A673 (cell line): ENCODE measurements around the gene TNS4. TPM values are rescaled to one million over a fixed set of nuclear protein-coding genes. Genes with fewer than 3 reads are reported as not detected.

ENCODE experiments used
- BruUV-seq: library from RNA; stranded (reverse); fragments of 400-500 nt; replicated peaks from 2 replicates; lab custom pipeline; 2021; lab: Mats Ljungman, UMichigan
- CTCF ChIA-PET: fragments of 300-600 bp; sonication (Branson Sonifier 250); formaldehyde crosslinking; loops from one replicate; lab custom pipeline; 2022; ENCODE audit warnings: antibody characterized with exemption; lab: Charles Lee
- POLR2A ChIA-PET: fragments of 300-600 bp; sonication (Branson Sonifier 250); formaldehyde crosslinking; loops from one replicate; lab custom pipeline; 2022; ENCODE audit warnings: antibody characterized with exemption; ENCODE audit not compliant: low non-redundant PET; lab: Charles Lee
- DNase-seq: peaks from one replicate; pipeline ENCODE4 v3.0.0-alpha.2; 2015; ENCODE audit warnings: low spot score
- H3K27ac ChIP-seq: fragments of 200-600 bp; sonication (generic); 2 replicates; pipeline ENCODE4 v1.5.1; 2016; ENCODE audit warnings: mixed run types, low read depth, mild to moderate bottlenecking, mixed read lengths, antibody characterized with exemption, low read length; ENCODE audit not compliant: poor library complexity, severe bottlenecking
- H3K27me3 ChIP-seq: fragments of 200-600 bp; sonication (generic); replicated peaks from 2 replicates; pipeline ENCODE4 v1.6.1; 2017; ENCODE audit warnings: mixed run types, low read depth, mild to moderate bottlenecking, mixed read lengths, antibody characterized with exemption, low read length; ENCODE audit not compliant: insufficient read depth, poor library complexity
- H3K36me3 ChIP-seq: fragments of 200-600 bp; sonication (generic); 2 replicates; pipeline ENCODE4 v1.6.1; 2016; ENCODE audit warnings: mixed run types, mild to moderate bottlenecking, mixed read lengths, antibody characterized with exemption, low read length; ENCODE audit not compliant: insufficient read depth, poor library complexity, severe bottlenecking
- H3K4me1 ChIP-seq: fragments of 200-600 bp; sonication (generic); 2 replicates; pipeline ENCODE4 v1.6.1; 2017; ENCODE audit warnings: mixed run types, mild to moderate bottlenecking, mixed read lengths, antibody characterized with exemption, low read length; ENCODE audit not compliant: insufficient read depth, poor library complexity, severe bottlenecking
- H3K4me3 ChIP-seq: fragments of 200-600 bp; sonication (generic); 2 replicates; pipeline ENCODE4 v1.5.1; 2016; ENCODE audit warnings: low read depth, mixed run types, mild to moderate bottlenecking, mixed read lengths, low read length; ENCODE audit not compliant: poor library complexity, severe bottlenecking
- H3K9me3 ChIP-seq: fragments of 200-600 bp; sonication (generic); 2 replicates; pipeline ENCODE4 v1.6.1; 2016; ENCODE audit warnings: mixed run types, low read depth, mild to moderate bottlenecking, mixed read lengths, antibody characterized with exemption, low read length; ENCODE audit not compliant: poor library complexity, severe bottlenecking
- CTCF ChIP-seq: fragments of 300-800, 200-600 bp; sonication (generic); conservative IDR thresholded peaks from 2 replicates; pipeline ENCODE4 v1.5.1; 2017; ENCODE audit warnings: low read depth, mild to moderate bottlenecking, antibody characterized with exemption, low read length, moderate library complexity, mixed read lengths
- EZH2 ChIP-seq: fragments of 200-600 bp; sonication (generic); IDR thresholded peaks from 2 replicates; pipeline ENCODE4 v1.6.1; 2017; ENCODE audit warnings: borderline replicate concordance, low read depth, mild to moderate bottlenecking, mixed read lengths, antibody characterized with exemption, low read length; ENCODE audit not compliant: poor library complexity, severe bottlenecking
- intact Hi-C: fragments of 100-400 bp; cut with micrococcal nuclease; formaldehyde crosslinking; loops from one replicate; pipeline ENCODE4 v1.10.0; 2022; ENCODE audit not compliant: unreplicated experiment
- total RNA-seq: library from RNA; stranded (reverse); gene quantifications from 2 replicates; pipeline ENCODE4 v1.2.3, GENCODE V29; 2021

Gene TNS4
- total RNA-seq, 1 experiment from 2014 or later = not detected

GRCh38 chr17:40447148-40447644 is 54.2 kb downstream of the TNS4 start:
- H3K9me3 ChIP-seq = no peaks in the 10 kb centered on the region
- H3K36me3 ChIP-seq = no peaks in the 10 kb centered on the region
- H3K4me1 ChIP-seq = no peaks in the 10 kb centered on the region
- intact Hi-C loops = loop anchor here (10.0 kb wide), 1 partner anchor 88 kb away; no protein-coding TSS in a partner anchor
- no peaks in the 10 kb centered on the region for H3K27me3 ChIP-seq
- BruUV-seq = no TSS peak
- ChIA-PET CTCF (no interaction called here), POLR2A (no interaction called here)
- no peak overlapping the region for H3K4me3 ChIP-seq
- TF ChIP-seq CTCF (no peak), EZH2 (no peak)
- DNase-seq = no peak
- H3K27ac ChIP-seq = no peak overlapping the region

- no peaks in the 10 kb centered on the region for H3K27me3 ChIP-seq
- CTCF ChIA-PET = interaction anchor here (1.2 kb wide), 1 partner anchor 87 kb away, joined by 4 read pairs; no protein-coding TSS in a partner anchor
- H3K36me3 ChIP-seq = no peaks in the 10 kb centered on the region
- H3K4me1 ChIP-seq = no peaks in the 10 kb centered on the region
- no peak for DNase-seq
- no peak for TF ChIP-seq EZH2
- no peak for TF ChIP-seq CTCF
- no TSS peak for BruUV-seq
- POLR2A ChIA-PET = interaction anchor here (0.6 kb wide), 1 partner anchor 1242 kb away, joined by 9 read pairs; no protein-coding TSS in a partner anchor
- no peak overlapping the region for H3K27ac ChIP-seq
- intact Hi-C loops = loop anchor here (10.0 kb wide), 1 partner anchor 89 kb away; no protein-coding TSS in a partner anchor
- no peak overlapping the region for H3K4me3 ChIP-seq
- no peaks in the 10 kb centered on the region for H3K9me3 ChIP-seq
These were observed 55.5 kb downstream of the TNS4 start for GRCh38 chr17:40445751-40446468.

- CTCF ChIA-PET = interaction anchor here (1.6 kb wide), 1 partner anchor 89 kb away, joined by 4 read pairs; no protein-coding TSS in a partner anchor
- intact Hi-C loops = loop anchor here (10.0 kb wide), 1 partner anchor 91 kb away; no protein-coding TSS in a partner anchor
- TF ChIP-seq CTCF = no peak
- TF ChIP-seq EZH2 = no peak
- H3K4me1 ChIP-seq = no peaks in the 10 kb centered on the region
- DNase-seq = no peak
- H3K9me3 ChIP-seq = no peaks in the 10 kb centered on the region
- BruUV-seq = no TSS peak
- POLR2A ChIA-PET = interaction anchor here (0.5 kb wide), 1 partner anchor 22 kb away, joined by 11 read pairs; no protein-coding TSS in a partner anchor
- no peaks in the 10 kb centered on the region for H3K27me3 ChIP-seq
- H3K36me3 ChIP-seq = no peaks in the 10 kb centered on the region
- H3K27ac ChIP-seq = no peak overlapping the region
- peak overlapping the region; percentile 44 for H3K4me3 ChIP-seq
These were observed 57.2 kb downstream of the TNS4 start for GRCh38 chr17:40443988-40444899.
